ENCODE results near the gene AJM1.

Gene AJM1

DNA sequence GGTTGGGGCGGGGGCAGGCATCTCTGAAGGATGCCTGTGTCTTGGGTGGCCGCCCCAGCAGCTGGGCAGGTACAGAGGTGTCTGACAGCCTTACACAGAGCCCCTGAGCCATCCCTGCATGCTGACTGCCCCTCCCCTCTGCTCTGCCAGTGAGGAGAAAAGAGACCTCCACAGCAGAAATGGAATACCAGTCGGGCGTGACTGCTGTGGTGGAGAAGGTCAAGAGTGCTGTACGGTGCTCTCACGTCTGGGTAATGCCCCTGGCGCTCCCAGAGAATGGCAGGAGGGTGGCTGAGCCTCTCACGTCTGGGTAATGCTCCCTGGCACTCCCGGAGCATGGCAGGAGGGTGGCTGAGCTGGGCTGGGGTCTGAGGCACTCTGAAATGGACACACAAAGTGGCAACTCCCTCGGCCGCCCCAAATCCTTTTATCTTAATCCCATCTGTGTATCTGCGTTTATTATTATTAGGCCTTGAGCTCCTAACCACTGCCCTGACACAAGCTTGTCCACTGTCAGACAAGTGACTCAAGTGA lies 37.0 kb upstream of the AJM1 start:
- H3K4me3 ChIP-seq (replicated peaks; ENCODE audit: low read depth, low read length) = no peak overlapping the region
- TF ChIP-seq, protein P1, sequence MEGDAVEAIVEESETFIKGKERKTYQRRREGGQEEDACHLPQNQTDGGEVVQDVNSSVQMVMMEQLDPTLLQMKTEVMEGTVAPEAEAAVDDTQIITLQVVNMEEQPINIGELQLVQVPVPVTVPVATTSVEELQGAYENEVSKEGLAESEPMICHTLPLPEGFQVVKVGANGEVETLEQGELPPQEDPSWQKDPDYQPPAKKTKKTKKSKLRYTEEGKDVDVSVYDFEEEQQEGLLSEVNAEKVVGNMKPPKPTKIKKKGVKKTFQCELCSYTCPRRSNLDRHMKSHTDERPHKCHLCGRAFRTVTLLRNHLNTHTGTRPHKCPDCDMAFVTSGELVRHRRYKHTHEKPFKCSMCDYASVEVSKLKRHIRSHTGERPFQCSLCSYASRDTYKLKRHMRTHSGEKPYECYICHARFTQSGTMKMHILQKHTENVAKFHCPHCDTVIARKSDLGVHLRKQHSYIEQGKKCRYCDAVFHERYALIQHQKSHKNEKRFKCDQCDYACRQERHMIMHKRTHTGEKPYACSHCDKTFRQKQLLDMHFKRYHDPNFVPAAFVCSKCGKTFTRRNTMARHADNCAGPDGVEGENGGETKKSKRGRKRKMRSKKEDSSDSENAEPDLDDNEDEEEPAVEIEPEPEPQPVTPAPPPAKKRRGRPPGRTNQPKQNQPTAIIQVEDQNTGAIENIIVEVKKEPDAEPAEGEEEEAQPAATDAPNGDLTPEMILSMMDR (IDR thresholded peaks at IDR 0.05; ENCODE audit: low read length, missing control alignments) = no peak
- DNase-seq (ENCODE audit: low read depth) = no peak

GRCh38 chr9:136806067-136806466 lies 36.2 kb upstream of the AJM1 start:
- H3K4me3 ChIP-seq (replicated peaks; ENCODE audit: low read depth, low read length) = no peak overlapping the region
- TF ChIP-seq, protein P1 (IDR thresholded peaks at IDR 0.05; ENCODE audit: low read length, missing control alignments) = no peak
- no peak for DNase-seq (ENCODE audit: low read depth)

DNA sequence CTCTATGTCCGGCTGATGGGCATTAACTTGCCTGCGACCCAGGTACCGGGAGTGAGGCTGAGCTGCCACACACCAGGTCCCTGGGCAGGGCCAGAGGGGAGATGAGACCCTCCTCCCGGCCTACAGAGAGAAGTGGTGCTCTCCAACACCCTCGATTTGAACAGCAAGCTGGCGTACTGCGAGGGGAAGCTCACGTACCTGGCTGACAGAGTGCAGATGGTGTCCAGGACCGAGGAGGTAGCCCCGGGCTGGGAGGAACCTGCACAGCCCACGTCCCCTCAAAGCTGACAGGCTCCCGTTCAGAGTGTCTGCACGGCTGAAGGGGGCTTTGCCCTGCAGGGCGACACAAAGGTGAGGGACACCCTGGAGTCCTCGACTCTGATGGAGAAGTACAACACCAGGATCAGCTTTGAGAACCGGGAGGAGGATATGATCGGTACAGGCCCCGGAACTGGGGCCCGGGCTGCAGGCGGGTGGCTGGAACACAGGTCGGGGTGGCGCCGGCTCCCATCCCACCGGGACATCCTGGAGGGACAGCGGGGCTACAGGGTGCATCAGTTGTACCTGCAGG lies 35.6 kb upstream of the AJM1 start:
- H3K4me3 ChIP-seq (replicated peaks; ENCODE audit: low read depth, low read length) = peak overlapping the region; percentile 77
- no peak for DNase-seq (ENCODE audit: low read depth)
- TF ChIP-seq, protein P1 (IDR thresholded peaks at IDR 0.05; ENCODE audit: low read length, missing control alignments) = no peak

- DNase-seq (ENCODE audit: low read depth) = peak; percentile 67
- TF ChIP-seq, protein P1 (IDR thresholded peaks at IDR 0.05; ENCODE audit: low read length, missing control alignments) = no peak
- H3K4me3 ChIP-seq (replicated peaks; ENCODE audit: low read depth, low read length) = peak within 1 kb of the TSS; percentile 77
Observed at GRCh38 chr9:136807281-136808074, 34.8 kb upstream of the AJM1 start, which contains the start of gene RABL6. TSS of gene RABL6 (plus strand) at chr9:136807948. CDS start at chr9:136808197, 249 bp downstream.

- peak overlapping the region; percentile 77 for H3K4me3 ChIP-seq (replicated peaks; ENCODE audit: low read depth, low read length)
- TF ChIP-seq, protein P1 (IDR thresholded peaks at IDR 0.05; ENCODE audit: low read length, missing control alignments) = no peak
- DNase-seq (ENCODE audit: low read depth) = no peak
Observed at GRCh38 chr9:136808075-136808805, 34.0 kb upstream of the AJM1 start.

DNA sequence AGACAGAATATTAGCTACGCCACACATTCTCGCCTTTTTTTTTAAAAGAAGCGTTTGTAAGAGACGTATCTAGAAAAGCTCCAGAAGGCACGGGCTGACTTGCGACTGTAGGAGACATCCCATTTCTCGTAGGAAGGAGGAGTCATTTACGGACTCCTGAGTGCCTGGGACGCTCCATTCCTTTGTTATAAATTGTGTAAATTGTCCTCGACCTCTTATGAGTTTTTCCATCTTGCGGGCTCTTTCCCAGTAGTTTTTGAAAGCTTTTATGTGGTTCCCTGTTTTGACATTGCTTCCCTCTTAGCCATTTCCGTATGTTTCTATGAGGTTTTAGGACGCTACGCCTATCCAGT lies 33.5 kb upstream of the AJM1 start:
- TF ChIP-seq, protein P1 (IDR thresholded peaks at IDR 0.05; ENCODE audit: low read length, missing control alignments) = no peak
- H3K4me3 ChIP-seq (replicated peaks; ENCODE audit: low read depth, low read length) = peak overlapping the region; percentile 77
- peak; percentile 55 for DNase-seq (ENCODE audit: low read depth)

Data from fibroblast of pulmonary artery (primary cell).